ENCODE measurements around the gene NBPF1.
A peak's percentile ranks its signal among the peaks of the same experiment; 100 is the strongest.
"Not testable (repeated sequence)": the region's sequence is repeated elsewhere in the genome, so short reads cannot be mapped to it uniquely, and the experiment has no call there.

Gene NBPF1

GRCh38 chr1:16521288-16521583 lies 92.1 kb downstream of the NBPF1 start:
- no peak for TF ChIP-seq CTCF (IDR thresholded peaks at IDR 0.05; ENCODE audit: unreplicated experiment in 3 of 3)
- Mint-ChIP-seq H3K27me3 (ENCODE audit: low read depth) (peaks cover 68% of the 10 kb centered on the region), H3K4me3 (peak overlapping the region; percentile 69 to 76 (median 74)), H3K9me3 (no peaks in the 10 kb centered on the region), H3K4me1 (no peaks in the 10 kb centered on the region), H3K27ac (no peak overlapping the region), H3K36me3 (ENCODE audit: low read depth) (no peaks in the 10 kb centered on the region)

- H3K4me1 Mint-ChIP-seq; H3K9me3 Mint-ChIP-seq; H3K27ac Mint-ChIP-seq; H3K36me3 Mint-ChIP-seq (ENCODE audit: low read depth): not testable (repeated sequence)
- H3K27me3 Mint-ChIP-seq (ENCODE audit: low read depth): peaks cover 68% of the 10 kb centered on the region
- H3K4me3 Mint-ChIP-seq: peak overlapping the region; percentile 69 to 76 (median 74)
Measured at GRCh38 chr1:16520435-16521287, 92.7 kb downstream of the NBPF1 start.

- H3K4me1 Mint-ChIP-seq; H3K9me3 Mint-ChIP-seq; H3K36me3 Mint-ChIP-seq (ENCODE audit: low read depth): not testable (repeated sequence)
- Mint-ChIP-seq H3K27me3 (ENCODE audit: low read depth) (peaks cover 62% of the 10 kb centered on the region), H3K4me3 (peak overlapping the region in 1 of 3 experiments; percentile 26), H3K27ac (peak overlapping the region in 2 of 3 experiments; percentile 61 to 71)
Measured at GRCh38 chr1:16519255-16519951, 94.0 kb downstream of the NBPF1 start.

- not testable (repeated sequence) for H3K9me3 Mint-ChIP-seq; H3K4me1 Mint-ChIP-seq; H3K36me3 Mint-ChIP-seq (ENCODE audit: low read depth)
- peaks cover 57% of the 10 kb centered on the region for H3K27me3 Mint-ChIP-seq (ENCODE audit: low read depth)
- H3K4me3 Mint-ChIP-seq: peak overlapping the region in 1 of 3 experiments; percentile 26
- H3K27ac Mint-ChIP-seq: peak overlapping the region in 2 of 3 experiments; percentile 61 to 71
Measured at GRCh38 chr1:16518913-16519254, 94.5 kb downstream of the NBPF1 start.

- H3K4me1 Mint-ChIP-seq: not testable (repeated sequence)
Measured at GRCh38 chr1:16516694-16517410, 96.5 kb downstream of the NBPF1 start.

GRCh38 chr1:16514107-16515055 lies 99.0 kb downstream of the NBPF1 start, which contains the start of gene RNU1-1:
TSS of gene RNU1-1 (minus strand) at chr1:16514285.
- not testable (repeated sequence) for H3K36me3 Mint-ChIP-seq (ENCODE audit: low read depth); H3K4me1 Mint-ChIP-seq; H3K9me3 Mint-ChIP-seq; H3K4me3 Mint-ChIP-seq; H3K27ac Mint-ChIP-seq
- peaks cover 18% of the 10 kb centered on the region for H3K27me3 Mint-ChIP-seq (ENCODE audit: low read depth)

More at GRCh38 chr1:16516694-16517410, 96.5 kb downstream of the NBPF1 start:
- peaks cover 43% of the 10 kb centered on the region for H3K27me3 Mint-ChIP-seq (ENCODE audit: low read depth)
- not testable (repeated sequence) for H3K27ac Mint-ChIP-seq; H3K9me3 Mint-ChIP-seq; H3K36me3 Mint-ChIP-seq (ENCODE audit: low read depth); H3K4me3 Mint-ChIP-seq

- H3K27ac Mint-ChIP-seq; H3K36me3 Mint-ChIP-seq (ENCODE audit: low read depth); H3K9me3 Mint-ChIP-seq; H3K4me3 Mint-ChIP-seq; H3K27me3 Mint-ChIP-seq (ENCODE audit: low read depth); H3K4me1 Mint-ChIP-seq: not testable (repeated sequence)
Measured at GRCh38 chr1:16513412-16514106, 99.8 kb downstream of the NBPF1 start.

- not testable (repeated sequence) for H3K27ac Mint-ChIP-seq; H3K4me3 Mint-ChIP-seq; H3K9me3 Mint-ChIP-seq; H3K4me1 Mint-ChIP-seq; H3K27me3 Mint-ChIP-seq (ENCODE audit: low read depth); H3K36me3 Mint-ChIP-seq (ENCODE audit: low read depth)
Measured at GRCh38 chr1:16512624-16513411, 100.5 kb downstream of the NBPF1 start.
